Panc1 (cell line): ENCODE data around the gene GPR27. TPM values are rescaled to one million over a fixed set of nuclear protein-coding genes. Genes with fewer than 3 reads are reported as not detected.

Experiments used
- ATAC-seq: fragments of 200-7000 bp; cut with Tn5 transposase; 2 replicates; pipeline ENCODE4 v1.9.1; 2020; ENCODE audit warnings: mild to moderate bottlenecking, moderate library complexity
- BruUV-seq: library from RNA; stranded (reverse); fragments of 400-500 nt; replicated peaks from 2 replicates; lab custom pipeline; 2021; lab: Mats Ljungman, UMichigan
- CTCF ChIA-PET: fragments of 300-600 bp; sonication (Branson Sonifier 250); formaldehyde crosslinking; loops from one replicate; lab custom pipeline; 2022; ENCODE audit warnings: antibody characterized with exemption; lab: Charles Lee
- POLR2A ChIA-PET: fragments of 300-600 bp; sonication (Branson Sonifier 250); formaldehyde crosslinking; loops from one replicate; lab custom pipeline; 2022; ENCODE audit warnings: antibody characterized with exemption; lab: Charles Lee
- DNase-seq: peaks from one replicate; pipeline ENCODE4 v3.0.0-alpha.2; 2010; ENCODE audit warnings: low read depth, low spot score
- H3K27ac ChIP-seq: 2 replicates; pipeline ENCODE4 v1.5.1; 2011; ENCODE audit warnings: mild to moderate bottlenecking, low read length, inconsistent platforms
- H3K27me3 ChIP-seq: fragments of 200-500 bp; sonication (Bioruptor generic); 2 replicates; pipeline ENCODE4 v1.6.0; 2014; ENCODE audit warnings: low read length, inconsistent platforms; ENCODE audit not compliant: control insufficient read depth, insufficient read depth
- H3K36me3 ChIP-seq: fragments of 200-500 bp; sonication (Bioruptor generic); 2 replicates; pipeline ENCODE4 v1.5.1; 2014; ENCODE audit warnings: inconsistent platforms, mild to moderate bottlenecking, low read length, moderate library complexity; ENCODE audit not compliant: control insufficient read depth, insufficient read depth
- H3K4me1 ChIP-seq: 2 replicates; pipeline ENCODE4 v1.5.1; 2011; ENCODE audit warnings: inconsistent platforms, mild to moderate bottlenecking, low read length, moderate library complexity; ENCODE audit not compliant: control insufficient read depth, insufficient read depth
- H3K4me3 ChIP-seq, 2 experiments: 2 replicates each; pipeline ENCODE4 v1.5.1; 2011 to 2012; ENCODE audit warnings: low read depth in 2 of 2, low read length in 2 of 2, mild to moderate bottlenecking in 2 of 2, inconsistent platforms in 1 of 2, moderate library complexity in 1 of 2
- H3K9me3 ChIP-seq: fragments of 200-500 bp; sonication (Bioruptor generic); 2 replicates; pipeline ENCODE4 v1.5.1; 2014; ENCODE audit warnings: low read depth, mild to moderate bottlenecking, inconsistent platforms, low read length, moderate library complexity; ENCODE audit not compliant: control insufficient read depth, insufficient read depth
- POLR2AphosphoS5 ChIP-seq: IDR thresholded peaks from 2 replicates; pipeline ENCODE4 v1.6.1; 2012; ENCODE audit warnings: mild to moderate bottlenecking, low read depth, low read length, moderate library complexity
- SIN3A ChIP-seq: IDR thresholded peaks from 2 replicates; pipeline ENCODE4 v1.6.1; 2012; ENCODE audit warnings: low read depth, mild to moderate bottlenecking, low read length, moderate library complexity, borderline replicate concordance; ENCODE audit not compliant: insufficient read depth
- TCF7L2 ChIP-seq: IDR thresholded peaks from 2 replicates; pipeline ENCODE4 v1.6.1; 2011; ENCODE audit warnings: mild to moderate bottlenecking, low read depth, low read length, inconsistent platforms
- in situ Hi-C: cut with HindIII; loops from 2 replicates; pipeline ENCODE4 v1.10.0; 2016; ENCODE audit warnings: low sequenced_read_pairs, low pct_unique_long_range_greater_than_20kb
- intact Hi-C: fragments of 100-400 bp; cut with micrococcal nuclease; formaldehyde crosslinking; loops from one replicate; pipeline ENCODE4 v1.10.0; 2022; ENCODE audit not compliant: unreplicated experiment
- total RNA-seq: library from RNA; stranded (reverse); gene quantifications from one replicate; pipeline ENCODE4 v1.2.1, GENCODE V29; 2021; ENCODE audit not compliant: unreplicated experiment
- TF ChIP-seq, protein P1 (sequence below): fragments of 450-650 bp; IDR thresholded peaks from 2 replicates; pipeline ENCODE4 v1.5.1; 2017; ENCODE audit warnings: mild to moderate bottlenecking
- TF ChIP-seq, protein P2 (sequence below), 2 experiments: IDR thresholded peaks; 2 replicates each; pipeline ENCODE4 v1.6.1; 2011 to 2012; ENCODE audit warnings: low read depth in 2 of 2, control low read depth in 1 of 2, low read length in 1 of 2, mild to moderate bottlenecking in 1 of 2, moderate library complexity in 1 of 2; ENCODE audit not compliant: insufficient read depth in 1 of 2

GPR27 gene
- total RNA-seq, 1 experiment from 2014 or later = 0.15 TPM

DNA sequence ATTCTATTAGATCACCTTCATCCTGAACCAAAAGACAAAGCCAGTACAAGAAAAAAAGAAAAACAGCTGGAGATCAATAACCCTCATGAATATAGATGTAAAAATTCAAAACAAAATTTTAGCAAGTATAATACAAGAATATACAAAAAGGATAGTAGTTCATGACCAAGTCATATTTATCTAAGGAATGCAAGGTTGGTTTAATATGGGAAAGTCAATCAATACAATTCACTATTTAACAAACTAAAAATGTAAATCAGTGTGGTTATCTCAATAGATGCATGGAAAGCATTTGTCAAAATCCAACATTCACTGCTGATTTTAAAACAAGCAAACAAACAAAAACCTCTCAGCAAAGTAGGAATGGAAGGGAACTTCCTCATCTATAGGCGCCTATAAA lies 11.0 kb upstream of the GPR27 start:
- ATAC-seq (no peak), DNase-seq (no peak)
- in situ Hi-C loops (no loop called here), intact Hi-C loops (no loop called here)
- Histone ChIP-seq H3K36me3 (no peaks in the 10 kb centered on the region), H3K27me3 (no peaks in the 10 kb centered on the region), H3K27ac (no peak overlapping the region), H3K9me3 (peaks cover 6% of the 10 kb centered on the region; the same call in 1 of the 2 replicates), H3K4me3 (no peak overlapping the region), H3K4me1 (no peaks in the 10 kb centered on the region)
- TF ChIP-seq TCF7L2 = no peak
- no peak for TF ChIP-seq POLR2AphosphoS5
- TF ChIP-seq, protein P1, sequence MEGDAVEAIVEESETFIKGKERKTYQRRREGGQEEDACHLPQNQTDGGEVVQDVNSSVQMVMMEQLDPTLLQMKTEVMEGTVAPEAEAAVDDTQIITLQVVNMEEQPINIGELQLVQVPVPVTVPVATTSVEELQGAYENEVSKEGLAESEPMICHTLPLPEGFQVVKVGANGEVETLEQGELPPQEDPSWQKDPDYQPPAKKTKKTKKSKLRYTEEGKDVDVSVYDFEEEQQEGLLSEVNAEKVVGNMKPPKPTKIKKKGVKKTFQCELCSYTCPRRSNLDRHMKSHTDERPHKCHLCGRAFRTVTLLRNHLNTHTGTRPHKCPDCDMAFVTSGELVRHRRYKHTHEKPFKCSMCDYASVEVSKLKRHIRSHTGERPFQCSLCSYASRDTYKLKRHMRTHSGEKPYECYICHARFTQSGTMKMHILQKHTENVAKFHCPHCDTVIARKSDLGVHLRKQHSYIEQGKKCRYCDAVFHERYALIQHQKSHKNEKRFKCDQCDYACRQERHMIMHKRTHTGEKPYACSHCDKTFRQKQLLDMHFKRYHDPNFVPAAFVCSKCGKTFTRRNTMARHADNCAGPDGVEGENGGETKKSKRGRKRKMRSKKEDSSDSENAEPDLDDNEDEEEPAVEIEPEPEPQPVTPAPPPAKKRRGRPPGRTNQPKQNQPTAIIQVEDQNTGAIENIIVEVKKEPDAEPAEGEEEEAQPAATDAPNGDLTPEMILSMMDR = no peak
- TF ChIP-seq SIN3A = no peak
- TF ChIP-seq, protein P2, sequence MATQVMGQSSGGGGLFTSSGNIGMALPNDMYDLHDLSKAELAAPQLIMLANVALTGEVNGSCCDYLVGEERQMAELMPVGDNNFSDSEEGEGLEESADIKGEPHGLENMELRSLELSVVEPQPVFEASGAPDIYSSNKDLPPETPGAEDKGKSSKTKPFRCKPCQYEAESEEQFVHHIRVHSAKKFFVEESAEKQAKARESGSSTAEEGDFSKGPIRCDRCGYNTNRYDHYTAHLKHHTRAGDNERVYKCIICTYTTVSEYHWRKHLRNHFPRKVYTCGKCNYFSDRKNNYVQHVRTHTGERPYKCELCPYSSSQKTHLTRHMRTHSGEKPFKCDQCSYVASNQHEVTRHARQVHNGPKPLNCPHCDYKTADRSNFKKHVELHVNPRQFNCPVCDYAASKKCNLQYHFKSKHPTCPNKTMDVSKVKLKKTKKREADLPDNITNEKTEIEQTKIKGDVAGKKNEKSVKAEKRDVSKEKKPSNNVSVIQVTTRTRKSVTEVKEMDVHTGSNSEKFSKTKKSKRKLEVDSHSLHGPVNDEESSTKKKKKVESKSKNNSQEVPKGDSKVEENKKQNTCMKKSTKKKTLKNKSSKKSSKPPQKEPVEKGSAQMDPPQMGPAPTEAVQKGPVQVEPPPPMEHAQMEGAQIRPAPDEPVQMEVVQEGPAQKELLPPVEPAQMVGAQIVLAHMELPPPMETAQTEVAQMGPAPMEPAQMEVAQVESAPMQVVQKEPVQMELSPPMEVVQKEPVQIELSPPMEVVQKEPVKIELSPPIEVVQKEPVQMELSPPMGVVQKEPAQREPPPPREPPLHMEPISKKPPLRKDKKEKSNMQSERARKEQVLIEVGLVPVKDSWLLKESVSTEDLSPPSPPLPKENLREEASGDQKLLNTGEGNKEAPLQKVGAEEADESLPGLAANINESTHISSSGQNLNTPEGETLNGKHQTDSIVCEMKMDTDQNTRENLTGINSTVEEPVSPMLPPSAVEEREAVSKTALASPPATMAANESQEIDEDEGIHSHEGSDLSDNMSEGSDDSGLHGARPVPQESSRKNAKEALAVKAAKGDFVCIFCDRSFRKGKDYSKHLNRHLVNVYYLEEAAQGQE (IDR thresholded peaks at IDR 0.05; ENCODE audit: insufficient read depth in 1 of 2, low read depth in 2 of 2, low read length in 1 of 2) = no peak
- ChIA-PET CTCF (no interaction called here), POLR2A (no interaction called here)
- BruUV-seq = no TSS peak

DNA sequence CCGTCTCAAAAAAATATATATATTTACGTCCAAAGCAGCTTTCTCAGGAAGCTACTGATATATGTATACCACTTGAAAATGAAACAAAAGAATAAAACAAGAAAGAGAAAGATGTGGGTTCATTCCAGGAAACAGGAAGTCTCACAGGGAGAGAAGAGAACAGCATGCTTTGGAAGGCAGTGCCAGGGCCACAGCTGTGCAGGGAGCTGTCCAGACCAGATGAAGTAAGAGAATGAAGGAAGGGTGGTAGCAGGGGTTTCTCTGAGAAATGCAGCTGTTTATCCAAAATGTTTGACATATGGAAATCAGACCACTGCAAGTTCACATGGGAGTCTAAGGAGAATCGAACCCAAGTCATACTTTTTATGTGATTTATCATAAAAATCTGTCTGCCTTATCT lies 8.9 kb upstream of the GPR27 start:
- H3K27me3 ChIP-seq = no peaks in the 10 kb centered on the region
- in situ Hi-C loops (no loop called here), intact Hi-C loops (no loop called here)
- H3K36me3 ChIP-seq = no peaks in the 10 kb centered on the region
- no peaks in the 10 kb centered on the region for H3K4me1 ChIP-seq
- ChIA-PET CTCF (no interaction called here), POLR2A (no interaction called here)
- no peak for TF ChIP-seq SIN3A
- TF ChIP-seq, protein P1 = no peak
- TF ChIP-seq POLR2AphosphoS5 = no peak
- TF ChIP-seq, protein P2 (IDR thresholded peaks at IDR 0.05; ENCODE audit: insufficient read depth in 1 of 2, low read depth in 2 of 2, low read length in 1 of 2) = no peak
- TF ChIP-seq TCF7L2 = no peak
- no peak for ATAC-seq
- H3K27ac ChIP-seq = no peak overlapping the region
- BruUV-seq = no TSS peak
- DNase-seq = no peak
- no peak overlapping the region for H3K4me3 ChIP-seq
- H3K9me3 ChIP-seq = peaks cover 6% of the 10 kb centered on the region; the same call in 1 of the 2 replicates
